ENCODE data around the gene TBC1D4. TPM values are rescaled to one million over a fixed set of nuclear protein-coding genes. Genes with fewer than 3 reads are reported as not detected.

The TBC1D4 gene
- total and polyA plus RNA-seq, 2 experiments from 2014 or later = 5.5 to 13.5 TPM

DNA sequence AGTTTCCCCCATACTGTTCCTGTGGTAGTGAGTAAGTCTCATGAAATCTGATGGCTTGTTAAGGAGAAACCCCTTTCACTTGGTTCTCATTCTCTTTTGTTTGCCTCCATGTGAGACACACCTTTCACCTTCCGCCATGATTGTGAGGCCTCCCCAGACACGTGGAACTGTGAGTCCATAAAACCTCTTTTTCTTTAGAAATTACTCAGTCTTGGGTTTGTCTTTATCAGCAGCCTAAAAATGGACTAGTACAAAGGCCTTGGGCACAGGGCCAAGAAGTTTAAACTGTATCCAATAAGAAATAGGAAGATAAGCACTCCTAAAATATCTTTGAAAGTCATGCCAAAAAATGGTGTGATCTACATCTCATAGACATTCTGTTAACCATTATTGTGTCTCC lies 176.9 kb downstream of the TBC1D4 start:
- H3K9ac ChIP-seq = no peak overlapping the region
- peaks cover 9% of the 10 kb centered on the region for H3K4me1 ChIP-seq (ENCODE audit: insufficient read depth)
- no peaks in the 10 kb centered on the region for H3K27me3 ChIP-seq (replicated peaks; ENCODE audit: insufficient read depth)
- no peaks in the 10 kb centered on the region; the same call in 1 of the 2 replicates for H3K36me3 ChIP-seq (ENCODE audit: low read depth)
- 83 to 89% methylated on average over 2 of the region's 2 CpGs for WGBS, 2 experiments (ENCODE audit: low coverage in 1 of 2, low lambda C conversion rate in 2 of 2, missing lambda C conversion rate in 2 of 2)
- H3K27ac ChIP-seq = no peak overlapping the region
- H3K4me2 ChIP-seq (ENCODE audit: unreplicated experiment) = no peak overlapping the region
- H3K79me2 ChIP-seq (ENCODE audit: insufficient read depth) = no peaks in the 10 kb centered on the region
- no peak for DNase-seq
- H4K20me1 ChIP-seq (ENCODE audit: insufficient read depth) = no peaks in the 10 kb centered on the region
- no peaks in the 10 kb centered on the region for H3K9me2 ChIP-seq (ENCODE audit: insufficient read depth)
- TF ChIP-seq EZH2phosphoT487 (IDR thresholded peaks at IDR 0.05; ENCODE audit: insufficient read depth, low read depth) = no peak
- TF ChIP-seq EZH2 (IDR thresholded peaks at IDR 0.05; ENCODE audit: insufficient read depth, poor library complexity, severe bottlenecking) = no peak
- H3K4me3 ChIP-seq = no peak overlapping the region
- in situ Hi-C loops (cut with MboI) = no loop called here
- H3F3A ChIP-seq (ENCODE audit: insufficient read depth) = peaks cover 1% of the 10 kb centered on the region; the same call in 1 of the 2 replicates
- no peak overlapping the region for H2AFZ ChIP-seq
- no peaks in the 10 kb centered on the region for H3K9me3 ChIP-seq (ENCODE audit: low read depth)

DNA sequence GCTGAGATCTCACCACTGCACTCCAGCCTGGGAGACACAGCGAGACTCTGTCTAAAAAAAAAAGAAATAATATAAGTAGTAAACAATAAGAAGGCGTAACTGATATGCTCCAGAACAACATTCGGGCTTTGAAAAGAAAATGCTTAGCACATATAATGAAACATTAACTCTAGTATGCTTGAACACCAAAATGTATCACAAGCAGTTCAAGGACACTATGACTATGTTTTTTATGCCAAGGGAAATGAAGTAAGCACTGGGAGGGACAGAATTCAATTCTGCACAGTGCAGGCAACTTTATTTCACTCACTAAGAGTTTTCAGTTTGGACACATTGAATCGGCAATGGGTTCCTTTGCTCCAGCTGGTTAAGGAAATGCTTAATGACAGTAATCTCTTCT lies 178.7 kb downstream of the TBC1D4 start:
- Histone ChIP-seq H3K4me3 (no peak overlapping the region), H3K36me3 (ENCODE audit: low read depth) (no peaks in the 10 kb centered on the region; the same call in 1 of the 2 replicates), H4K20me1 (ENCODE audit: insufficient read depth) (no peaks in the 10 kb centered on the region), H3F3A (ENCODE audit: insufficient read depth) (peaks cover 4% of the 10 kb centered on the region; the same call in 1 of the 2 replicates), H3K27ac (no peak overlapping the region), H2AFZ (no peak overlapping the region), H3K9me2 (ENCODE audit: insufficient read depth) (no peaks in the 10 kb centered on the region), H3K4me2 (ENCODE audit: unreplicated experiment) (no peak overlapping the region), H3K9ac (no peak overlapping the region), H3K79me2 (ENCODE audit: insufficient read depth) (no peaks in the 10 kb centered on the region), H3K27me3 (replicated peaks; ENCODE audit: insufficient read depth) (no peaks in the 10 kb centered on the region), H3K4me1 (ENCODE audit: insufficient read depth) (peaks cover 12% of the 10 kb centered on the region), H3K9me3 (ENCODE audit: low read depth) (no peaks in the 10 kb centered on the region)
- TF ChIP-seq EZH2phosphoT487 (IDR thresholded peaks at IDR 0.05; ENCODE audit: insufficient read depth, low read depth) (no peak), EZH2 (IDR thresholded peaks at IDR 0.05; ENCODE audit: insufficient read depth, poor library complexity, severe bottlenecking) (no peak)
- DNase-seq = no peak
- in situ Hi-C loops (cut with MboI) = no loop called here
- WGBS, 2 experiments (ENCODE audit: low coverage in 1 of 2, low lambda C conversion rate in 2 of 2, missing lambda C conversion rate in 2 of 2) = 92 to 96% methylated on average over 4 of the region's 4 CpGs

DNA sequence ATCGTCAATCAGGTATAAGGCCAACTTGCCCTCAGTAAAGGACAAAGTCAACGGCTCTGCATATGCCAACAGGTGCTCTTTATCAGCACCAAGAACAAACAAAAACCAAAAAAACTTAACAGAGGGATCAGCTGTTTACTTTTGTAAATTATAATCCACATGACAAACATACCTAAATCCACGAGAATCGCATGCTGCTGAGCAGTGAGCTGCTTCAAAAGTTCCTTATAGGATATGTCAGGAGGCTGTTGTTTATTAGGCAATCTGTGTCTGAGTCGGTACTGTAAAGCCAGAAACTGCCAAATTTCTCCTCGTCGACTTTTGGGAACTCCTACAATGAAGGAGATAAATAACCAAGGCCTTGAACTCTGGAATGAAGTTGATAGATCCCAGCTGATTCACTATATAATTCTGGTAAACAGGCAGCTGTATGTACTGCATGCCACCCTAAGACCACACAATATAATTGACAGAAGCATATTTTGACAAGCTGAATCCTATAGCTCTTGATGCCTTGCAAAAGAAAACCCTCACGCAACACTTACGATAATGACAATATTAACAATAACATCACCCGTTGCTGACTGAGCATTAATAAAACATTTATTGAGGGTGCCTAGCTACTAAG lies 179.8 kb downstream of the TBC1D4 start:
- 73% methylated on average over 10 of the region's 10 CpGs for WGBS, 2 experiments (ENCODE audit: low coverage in 1 of 2, low lambda C conversion rate in 2 of 2, missing lambda C conversion rate in 2 of 2)
- no peak overlapping the region for H3K27ac ChIP-seq
- H3K9ac ChIP-seq = no peak overlapping the region
- H3F3A ChIP-seq (ENCODE audit: insufficient read depth) = peaks cover 4% of the 10 kb centered on the region; the same call in 1 of the 2 replicates
- H2AFZ ChIP-seq = no peak overlapping the region
- H3K4me2 ChIP-seq (ENCODE audit: unreplicated experiment) = no peak overlapping the region
- no peaks in the 10 kb centered on the region for H3K79me2 ChIP-seq (ENCODE audit: insufficient read depth)
- TF ChIP-seq EZH2phosphoT487 (IDR thresholded peaks at IDR 0.05; ENCODE audit: insufficient read depth, low read depth) (no peak), EZH2 (IDR thresholded peaks at IDR 0.05; ENCODE audit: insufficient read depth, poor library complexity, severe bottlenecking) (no peak)
- no peaks in the 10 kb centered on the region for H3K27me3 ChIP-seq (replicated peaks; ENCODE audit: insufficient read depth)
- peaks cover 12% of the 10 kb centered on the region for H3K4me1 ChIP-seq (ENCODE audit: insufficient read depth)
- no peaks in the 10 kb centered on the region for H4K20me1 ChIP-seq (ENCODE audit: insufficient read depth)
- H3K36me3 ChIP-seq (ENCODE audit: low read depth) = no peaks in the 10 kb centered on the region; the same call in 1 of the 2 replicates
- DNase-seq = no peak
- in situ Hi-C loops (cut with MboI) = no loop called here
- H3K9me3 ChIP-seq (ENCODE audit: low read depth) = no peaks in the 10 kb centered on the region
- H3K4me3 ChIP-seq = no peak overlapping the region
- H3K9me2 ChIP-seq (ENCODE audit: insufficient read depth) = no peaks in the 10 kb centered on the region

DNA sequence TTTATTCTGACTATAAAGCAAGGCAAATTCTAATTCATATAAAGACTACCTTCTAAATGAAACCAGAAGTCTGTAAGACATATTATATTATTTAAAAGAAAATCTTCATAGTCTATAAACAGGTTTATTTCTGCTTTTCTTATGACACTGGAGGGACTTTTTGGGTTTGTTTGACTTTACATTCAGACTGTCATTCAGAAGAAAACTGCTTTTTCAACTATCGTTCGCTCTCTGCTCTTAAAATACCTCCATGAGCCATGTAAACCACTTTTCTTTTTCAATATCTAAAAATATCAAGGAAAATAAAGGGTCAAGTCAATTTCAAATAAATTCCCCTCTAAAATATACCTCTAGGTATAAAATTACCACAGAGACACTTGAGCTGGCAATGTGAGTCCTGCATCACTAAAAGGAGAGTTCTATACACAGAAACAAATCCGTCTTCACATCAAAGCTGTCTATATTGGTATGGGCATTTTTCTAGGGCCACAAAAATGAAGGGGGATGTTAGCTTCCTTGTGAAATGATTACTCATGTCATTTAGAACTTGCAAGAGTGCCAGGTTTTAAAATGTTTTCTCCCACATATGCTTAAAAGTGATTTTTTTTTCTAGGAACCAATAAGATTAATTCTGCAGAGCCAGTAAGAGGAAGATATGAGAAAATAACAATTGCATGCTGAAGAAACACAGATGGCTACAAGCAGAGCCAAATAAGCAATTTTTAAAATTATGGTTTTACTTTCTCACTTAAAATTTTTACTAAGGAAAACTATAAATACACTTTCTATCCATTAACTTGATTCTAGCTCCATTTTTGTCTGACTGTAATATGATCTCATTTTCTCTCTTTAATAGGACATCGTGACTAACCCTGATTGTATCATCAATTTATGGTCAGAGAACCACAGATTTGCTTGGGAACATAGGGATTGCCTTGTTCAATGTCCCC lies 181.8 kb downstream of the TBC1D4 start:
- Histone ChIP-seq H3F3A (ENCODE audit: insufficient read depth) (peaks cover 4% of the 10 kb centered on the region; the same call in 1 of the 2 replicates), H3K4me1 (ENCODE audit: insufficient read depth) (peaks cover 12% of the 10 kb centered on the region), H3K79me2 (ENCODE audit: insufficient read depth) (no peaks in the 10 kb centered on the region), H3K27me3 (replicated peaks; ENCODE audit: insufficient read depth) (no peaks in the 10 kb centered on the region), H3K36me3 (ENCODE audit: low read depth) (no peaks in the 10 kb centered on the region), H3K9ac (no peak overlapping the region), H3K9me2 (ENCODE audit: insufficient read depth) (no peaks in the 10 kb centered on the region), H4K20me1 (ENCODE audit: insufficient read depth) (no peaks in the 10 kb centered on the region), H2AFZ (no peak overlapping the region), H3K4me2 (ENCODE audit: unreplicated experiment) (peak overlapping the region; percentile 10), H3K4me3 (no peak overlapping the region), H3K9me3 (ENCODE audit: low read depth) (no peaks in the 10 kb centered on the region), H3K27ac (no peak overlapping the region)
- TF ChIP-seq EZH2 (IDR thresholded peaks at IDR 0.05; ENCODE audit: insufficient read depth, poor library complexity, severe bottlenecking) (no peak), EZH2phosphoT487 (IDR thresholded peaks at IDR 0.05; ENCODE audit: insufficient read depth, low read depth) (no peak)
- in situ Hi-C loops (cut with MboI) = no loop called here
- WGBS, 2 experiments (ENCODE audit: low coverage in 1 of 2, low lambda C conversion rate in 2 of 2, missing lambda C conversion rate in 2 of 2) = 76 to 77% methylated on average over 4 of the region's 4 CpGs
- peak; percentile 55 for DNase-seq

Measured in GM23248 (cell line).